Astrocyte (in vitro differentiated cells and primary cell): ENCODE results near the gene PARD3B. TPM values are rescaled to one million over a fixed set of nuclear protein-coding genes. Genes with fewer than 3 reads are reported as not detected.

Experiments used
- DNase-seq: peaks from one replicate; pipeline ENCODE4 v3.0.0-alpha.2; 2010; ENCODE audit warnings: low read depth
- FAIRE-seq: peaks from 2 replicates; lab custom pipeline; 2011; peaks lifted over from hg19 to GRCh38; lab: Jason Lieb, UNC
- H2AFZ ChIP-seq: 2 replicates; pipeline ENCODE4 v1.6.0; 2012; ENCODE audit warnings: low read depth, low read length, inconsistent platforms
- H3K27ac ChIP-seq: 2 replicates; pipeline ENCODE4 v1.5.1; 2011; ENCODE audit warnings: low read depth, low read length, inconsistent platforms
- H3K27me3 ChIP-seq: 2 replicates; pipeline ENCODE4 v1.6.0; 2011; ENCODE audit warnings: low read length, inconsistent platforms; ENCODE audit not compliant: insufficient read depth
- H3K36me3 ChIP-seq: 2 replicates; pipeline ENCODE4 v1.5.1; 2011; ENCODE audit warnings: low read length, inconsistent platforms; ENCODE audit not compliant: insufficient read depth
- H3K4me1 ChIP-seq: 2 replicates; pipeline ENCODE4 v1.5.1; 2011; ENCODE audit warnings: low read length, inconsistent platforms; ENCODE audit not compliant: insufficient read depth
- H3K4me2 ChIP-seq: 2 replicates; pipeline ENCODE4 v1.6.0; 2012; ENCODE audit warnings: low read length, inconsistent platforms
- H3K4me3 ChIP-seq: 2 replicates; pipeline ENCODE4 v1.5.1; 2011; ENCODE audit warnings: low read depth, mild to moderate bottlenecking, low read length, inconsistent platforms; ENCODE audit not compliant: insufficient read depth
- H3K79me2 ChIP-seq: 2 replicates; pipeline ENCODE4 v1.6.0; 2012; ENCODE audit warnings: mild to moderate bottlenecking, low read length, inconsistent platforms; ENCODE audit not compliant: insufficient read depth
- H3K9ac ChIP-seq: 2 replicates; pipeline ENCODE4 v1.6.0; 2012; ENCODE audit warnings: mild to moderate bottlenecking, low read length, inconsistent platforms
- H3K9me3 ChIP-seq: 2 replicates; pipeline ENCODE4 v1.5.1; 2012; ENCODE audit warnings: low read depth, mild to moderate bottlenecking, low read length, inconsistent platforms; ENCODE audit not compliant: insufficient read depth
- H4K20me1 ChIP-seq: 2 replicates; pipeline ENCODE4 v1.6.0; 2012; ENCODE audit warnings: low read length, inconsistent platforms; ENCODE audit not compliant: insufficient read depth
- H3K27ac Mint-ChIP-seq: one replicate; pipeline ENCODE4 v1.8.0; 2021; ENCODE audit warnings: mild to moderate bottlenecking, mixed read lengths; ENCODE audit not compliant: unreplicated experiment
- H3K27me3 Mint-ChIP-seq: one replicate; pipeline ENCODE4 v1.8.0; 2021; ENCODE audit warnings: low read depth, mixed read lengths; ENCODE audit not compliant: unreplicated experiment
- H3K36me3 Mint-ChIP-seq: one replicate; pipeline ENCODE4 v1.8.0; 2021; ENCODE audit warnings: low read depth, mixed read lengths; ENCODE audit not compliant: unreplicated experiment
- H3K4me1 Mint-ChIP-seq: one replicate; pipeline ENCODE4 v1.8.0; 2021; ENCODE audit warnings: low read depth, mixed read lengths; ENCODE audit not compliant: unreplicated experiment
- H3K4me3 Mint-ChIP-seq: one replicate; pipeline ENCODE4 v1.8.0; 2021; ENCODE audit warnings: mild to moderate bottlenecking, moderate library complexity, mixed read lengths; ENCODE audit not compliant: unreplicated experiment
- H3K9me3 Mint-ChIP-seq: one replicate; pipeline ENCODE4 v1.8.0; 2021; ENCODE audit warnings: mild to moderate bottlenecking, mixed read lengths; ENCODE audit not compliant: unreplicated experiment
- CTCF ChIP-seq: IDR thresholded peaks from 2 replicates; pipeline ENCODE4 v1.5.1; 2011; ENCODE audit warnings: low read depth, mild to moderate bottlenecking, inconsistent platforms, low read length, moderate library complexity; ENCODE audit not compliant: insufficient read depth
- EZH2 ChIP-seq: IDR thresholded peaks from 2 replicates; pipeline ENCODE4 v1.6.1; 2012; ENCODE audit warnings: mild to moderate bottlenecking, low read length, inconsistent platforms; ENCODE audit not compliant: insufficient read depth
- total RNA-seq: library from RNA; stranded (reverse); gene quantifications from 2 replicates; pipeline ENCODE4 v1.2.1, GENCODE V29; 2021

Gene PARD3B
- total RNA-seq, 1 donor from 2014 or later: 6.5 TPM

- no peaks in the 10 kb centered on the region for H3K9me3 ChIP-seq
- H3K36me3 Mint-ChIP-seq: no peaks in the 10 kb centered on the region
- H3K27ac ChIP-seq: no peak overlapping the region
- no peak for TF ChIP-seq EZH2
- TF ChIP-seq CTCF: no peak
- H3K9ac ChIP-seq: no peak overlapping the region
- no peak overlapping the region for H3K4me2 ChIP-seq
- no peak overlapping the region for H3K4me3 ChIP-seq
- no peaks in the 10 kb centered on the region for H3K9me3 Mint-ChIP-seq
- H3K4me3 Mint-ChIP-seq: no peak overlapping the region
- FAIRE-seq (no peak), DNase-seq (no peak)
- H3K27me3 ChIP-seq: no peaks in the 10 kb centered on the region
- H3K27me3 Mint-ChIP-seq: no peaks in the 10 kb centered on the region
- no peaks in the 10 kb centered on the region for H3K36me3 ChIP-seq
- H3K4me1 Mint-ChIP-seq: no peaks in the 10 kb centered on the region
- no peaks in the 10 kb centered on the region for H4K20me1 ChIP-seq
- no peak overlapping the region for H3K27ac Mint-ChIP-seq
- no peaks in the 10 kb centered on the region for H3K79me2 ChIP-seq
- H2AFZ ChIP-seq: no peak overlapping the region
- no peaks in the 10 kb centered on the region for H3K4me1 ChIP-seq
Observed at GRCh38 chr2:204870053-204870452, 324.8 kb downstream of the PARD3B start.

GRCh38 chr2:204871231-204871953, 326.1 kb downstream of the PARD3B start:
- Mint-ChIP-seq H3K36me3 (no peaks in the 10 kb centered on the region), H3K4me1 (no peaks in the 10 kb centered on the region), H3K9me3 (no peaks in the 10 kb centered on the region), H3K27me3 (no peaks in the 10 kb centered on the region), H3K4me3 (no peak overlapping the region), H3K27ac (no peak overlapping the region)
- DNase-seq (peak; percentile 30), FAIRE-seq (peak; percentile 63)
- H4K20me1 ChIP-seq: no peaks in the 10 kb centered on the region
- no peak overlapping the region for H2AFZ ChIP-seq
- H3K79me2 ChIP-seq: no peaks in the 10 kb centered on the region
- no peaks in the 10 kb centered on the region for H3K4me1 ChIP-seq
- TF ChIP-seq CTCF: peak; percentile 21
- TF ChIP-seq EZH2: no peak
- H3K27ac ChIP-seq: no peak overlapping the region
- no peaks in the 10 kb centered on the region for H3K36me3 ChIP-seq
- no peak overlapping the region for H3K9ac ChIP-seq
- no peak overlapping the region for H3K4me3 ChIP-seq
- no peaks in the 10 kb centered on the region for H3K9me3 ChIP-seq
- H3K27me3 ChIP-seq: no peaks in the 10 kb centered on the region
- H3K4me2 ChIP-seq: no peak overlapping the region

- H3K27ac Mint-ChIP-seq: no peak overlapping the region
Observed at GRCh38 chr2:204876311-204876710, 331.0 kb downstream of the PARD3B start.

More at GRCh38 chr2:204876311-204876710, 331.0 kb downstream of the PARD3B start:
- Mint-ChIP-seq H3K27me3 (no peaks in the 10 kb centered on the region), H3K4me3 (no peak overlapping the region), H3K36me3 (no peaks in the 10 kb centered on the region), H3K9me3 (no peaks in the 10 kb centered on the region), H3K4me1 (no peaks in the 10 kb centered on the region)
- Histone ChIP-seq H3K27me3 (no peaks in the 10 kb centered on the region), H3K79me2 (no peaks in the 10 kb centered on the region), H4K20me1 (no peaks in the 10 kb centered on the region), H3K4me2 (no peak overlapping the region), H3K4me1 (no peaks in the 10 kb centered on the region), H3K9me3 (no peaks in the 10 kb centered on the region), H2AFZ (no peak overlapping the region), H3K27ac (no peak overlapping the region), H3K4me3 (no peak overlapping the region), H3K9ac (no peak overlapping the region), H3K36me3 (no peaks in the 10 kb centered on the region)
- no peak for TF ChIP-seq EZH2
- TF ChIP-seq CTCF: no peak
- no peak for FAIRE-seq
- DNase-seq: no peak
